HG03378 (cell line): ENCODE data around the gene APRT.

Source experiments
- ATAC-seq: cut with Tn5 transposase; IDR thresholded peaks from one replicate; pipeline ENCODE4 v1.9.1; 2021; ENCODE audit warnings: mild to moderate bottlenecking, moderate library complexity; ENCODE audit not compliant: unreplicated experiment

The APRT gene, protein sequence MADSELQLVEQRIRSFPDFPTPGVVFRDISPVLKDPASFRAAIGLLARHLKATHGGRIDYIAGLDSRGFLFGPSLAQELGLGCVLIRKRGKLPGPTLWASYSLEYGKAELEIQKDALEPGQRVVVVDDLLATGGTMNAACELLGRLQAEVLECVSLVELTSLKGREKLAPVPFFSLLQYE

DNA sequence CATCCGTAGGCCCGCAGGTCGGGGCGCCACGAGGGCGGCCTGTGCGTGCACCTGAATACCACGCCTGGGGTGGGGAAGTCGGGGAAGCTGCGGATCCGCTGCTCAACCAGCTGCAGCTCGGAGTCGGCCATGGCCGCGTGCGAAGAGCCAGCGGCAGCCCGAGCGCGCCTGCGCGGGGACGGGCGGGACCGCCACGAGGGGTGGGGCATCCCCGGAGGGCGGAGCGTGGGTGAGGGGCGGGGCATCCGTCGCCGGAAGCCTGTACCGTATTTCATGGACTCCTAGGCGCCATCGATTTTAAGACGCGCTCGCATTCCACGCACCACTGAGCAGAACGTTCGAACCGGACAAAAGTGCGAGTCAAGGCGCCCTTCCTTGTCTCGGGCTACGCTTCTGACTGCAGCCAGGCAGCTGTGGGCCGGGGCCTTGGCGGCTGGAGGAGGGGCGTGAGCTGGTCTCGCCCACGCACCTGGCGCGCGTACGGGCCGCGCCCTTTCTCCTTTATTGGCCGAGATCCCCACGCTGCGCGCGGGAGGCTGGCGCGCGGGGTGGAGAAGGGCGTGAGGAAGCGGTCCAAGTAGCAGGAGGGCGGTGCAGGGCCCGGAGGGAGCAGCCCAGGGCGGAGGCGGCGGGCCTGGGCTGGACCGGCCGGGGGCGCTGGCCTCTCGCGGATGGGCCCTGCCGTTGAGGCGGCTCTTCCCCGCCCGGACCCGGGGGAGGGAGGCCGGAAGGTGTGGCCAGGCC lies at the start of gene APRT:
TSS of gene APRT (minus strand) at position 160 of the 744 bp plus-strand sequence. CDS start at position 131, 29 bp downstream.
- peak; percentile 52 for ATAC-seq

DNA sequence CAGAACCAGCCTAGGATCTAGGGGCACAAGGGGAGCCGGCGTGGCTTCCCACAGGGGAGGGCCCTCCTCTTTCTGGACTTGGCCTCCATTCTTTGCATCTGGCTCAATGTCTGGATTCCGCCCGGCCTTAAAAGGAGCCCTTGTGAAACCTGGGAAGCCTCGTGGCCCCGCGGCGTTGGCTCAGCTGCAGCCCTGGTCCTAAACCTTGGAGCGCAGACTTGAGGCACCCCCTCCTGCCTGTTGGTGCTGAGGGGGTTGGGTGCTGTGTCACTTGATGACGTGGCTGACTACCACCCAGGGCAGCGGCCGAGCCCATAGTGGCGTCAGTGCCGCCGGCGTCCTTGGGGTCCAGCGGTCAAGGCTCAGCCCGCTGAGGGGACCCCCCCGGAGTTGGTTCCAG lies 49.6 kb upstream of the APRT start:
- ATAC-seq = no peak

DNA sequence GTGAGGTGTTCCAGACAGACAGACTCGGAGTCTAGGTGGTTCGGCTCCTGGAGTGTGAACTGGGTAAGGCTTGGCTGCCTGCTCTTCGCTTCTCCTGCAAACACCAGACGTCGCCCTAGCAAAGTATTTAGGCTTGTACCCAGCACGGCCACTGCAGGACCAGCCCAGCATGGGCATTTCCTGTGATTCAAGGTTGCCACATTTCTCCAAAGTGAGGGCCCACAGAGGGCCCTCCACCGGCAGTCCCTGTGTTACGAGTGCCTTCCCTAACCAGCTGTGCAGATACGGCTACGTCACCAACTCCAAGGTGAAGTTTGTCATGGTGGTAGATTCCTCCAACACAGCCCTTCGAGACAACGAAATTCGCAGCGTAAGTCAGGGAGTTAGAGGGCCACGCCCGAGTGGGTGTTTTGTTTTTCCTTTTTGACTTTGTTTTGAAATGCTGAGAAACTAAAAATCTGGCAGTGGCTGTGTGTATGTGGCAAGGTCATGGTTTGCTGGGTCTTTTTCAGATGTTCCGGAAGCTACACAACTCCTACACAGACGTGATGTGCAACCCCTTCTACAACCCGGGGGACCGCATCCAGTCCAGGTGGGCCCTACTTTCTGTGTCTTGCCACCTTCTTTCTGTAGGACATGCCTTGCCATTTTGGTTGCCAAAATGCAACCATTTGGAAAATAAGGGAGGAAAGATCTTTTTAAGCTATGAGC lies 47.8 kb upstream of the APRT start:
- ATAC-seq = no peak

DNA sequence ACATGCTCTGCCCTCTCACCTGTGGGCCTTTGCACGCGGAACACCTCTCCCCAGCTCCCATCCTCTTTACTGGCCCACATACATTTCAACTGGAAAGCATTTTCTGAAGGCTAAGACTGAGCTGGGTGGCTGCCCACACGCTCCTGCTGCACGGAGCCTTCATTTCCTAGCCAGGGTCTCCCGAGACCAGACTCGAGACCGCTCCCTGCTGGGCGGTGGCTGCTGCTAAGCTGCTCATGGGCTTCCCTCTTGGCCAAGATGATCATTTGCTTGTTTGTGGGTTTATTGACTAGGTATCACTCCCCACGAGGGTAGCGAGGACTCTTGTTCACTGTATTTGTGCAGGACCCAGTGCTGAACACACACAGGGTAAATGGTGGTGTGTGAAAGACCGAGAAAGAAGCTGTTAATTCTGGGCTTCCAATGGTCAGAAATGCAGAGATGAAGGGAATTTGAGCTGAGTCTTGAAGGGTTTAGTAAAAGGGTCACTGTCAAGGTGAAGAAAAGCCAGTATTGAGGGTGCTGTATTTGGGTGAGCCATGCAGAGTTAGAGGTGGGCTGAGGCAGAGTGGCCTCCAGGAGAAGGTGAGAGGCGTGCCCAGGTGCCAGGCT lies 46.1 kb upstream of the APRT start:
- ATAC-seq = peak; percentile 44

DNA sequence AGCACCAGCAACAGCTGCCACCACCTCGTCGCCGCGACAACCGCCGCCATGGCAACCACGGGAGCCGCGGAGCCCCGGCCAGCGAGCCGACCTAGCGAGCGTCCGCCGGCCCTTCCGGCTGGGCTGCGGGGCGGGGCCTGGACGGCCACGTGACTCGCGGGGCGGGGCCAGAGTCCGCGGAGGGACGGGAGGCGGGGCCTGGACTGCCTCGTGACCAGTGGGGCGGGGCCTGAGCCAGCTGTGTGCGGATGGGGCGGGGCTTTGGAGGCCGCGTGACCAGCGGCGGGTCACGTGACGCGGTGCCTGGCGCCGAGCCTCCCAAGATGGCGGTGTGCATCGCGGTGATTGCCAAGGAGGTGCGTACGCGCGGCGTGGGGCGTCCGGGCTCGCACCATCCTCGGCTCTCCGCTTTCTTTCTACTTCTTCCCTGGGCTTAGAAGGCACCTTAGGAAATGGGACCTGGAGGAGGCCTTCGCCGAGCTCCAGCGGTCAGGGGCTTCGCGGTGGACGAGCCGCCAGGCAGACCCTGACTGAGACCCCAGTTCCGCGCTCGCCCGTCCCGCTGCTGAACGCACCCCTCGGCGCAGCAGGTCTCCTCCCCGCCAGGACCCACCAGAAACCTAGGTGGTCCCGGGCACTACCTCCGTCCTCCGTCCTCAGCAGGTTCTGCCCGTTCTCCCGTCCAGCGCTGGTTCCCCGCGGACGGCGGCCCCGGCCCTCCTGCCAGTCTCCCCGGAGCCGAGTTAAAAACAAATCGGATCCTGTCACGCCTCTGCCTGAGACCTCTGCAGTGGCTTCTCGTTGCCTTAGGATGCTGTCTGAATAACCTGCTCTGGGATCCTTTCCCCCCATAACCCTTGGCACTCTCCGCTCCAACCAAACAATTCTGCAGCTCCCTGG lies 45.4 kb upstream of the APRT start, which contains the start of the genes GALNS and TRAPPC2L:
TSS of gene GALNS (minus strand) at position 120 of the 900 bp plus-strand sequence. CDS start at position 50, 70 bp downstream.
TSS of gene TRAPPC2L (plus strand) at position 300 of the 900 bp plus-strand sequence. CDS start at position 324, 24 bp downstream.
- ATAC-seq = peak; percentile 54

DNA sequence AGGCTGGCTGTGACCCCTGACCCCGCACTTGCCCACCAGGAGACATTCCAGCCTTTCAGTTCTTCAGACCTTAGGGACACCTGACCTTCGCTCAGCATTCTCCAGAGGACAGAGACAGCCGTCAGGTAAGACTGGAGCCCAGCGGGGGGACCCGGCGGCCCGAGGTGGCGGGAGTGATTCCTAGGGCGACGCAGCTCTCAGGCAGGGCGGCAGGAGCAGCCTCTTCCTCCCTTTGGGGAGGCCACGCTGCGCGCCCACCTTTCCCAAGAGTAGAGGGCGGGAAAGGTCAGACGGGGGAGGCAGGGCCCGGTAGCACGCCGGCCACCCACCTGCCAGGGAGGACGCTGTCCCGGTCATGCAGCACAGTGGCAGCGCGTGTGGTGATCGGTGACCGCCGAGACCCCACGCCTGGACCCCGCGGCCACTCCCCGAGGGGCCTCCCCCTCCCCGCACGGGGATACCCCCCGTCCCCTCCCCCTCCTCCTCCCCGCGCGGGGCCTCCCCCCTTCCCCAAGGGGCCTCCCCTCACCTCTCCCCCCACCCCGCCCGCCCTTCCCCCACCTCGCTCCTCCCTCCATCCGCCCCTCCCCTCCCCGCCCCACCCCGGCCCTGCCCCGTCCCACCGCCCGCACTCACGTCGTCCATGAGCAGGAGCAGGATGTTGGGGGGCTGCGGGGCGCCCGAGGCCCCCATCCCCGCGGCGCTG lies 44.5 kb upstream of the APRT start:
- peak; percentile 8 for ATAC-seq

DNA sequence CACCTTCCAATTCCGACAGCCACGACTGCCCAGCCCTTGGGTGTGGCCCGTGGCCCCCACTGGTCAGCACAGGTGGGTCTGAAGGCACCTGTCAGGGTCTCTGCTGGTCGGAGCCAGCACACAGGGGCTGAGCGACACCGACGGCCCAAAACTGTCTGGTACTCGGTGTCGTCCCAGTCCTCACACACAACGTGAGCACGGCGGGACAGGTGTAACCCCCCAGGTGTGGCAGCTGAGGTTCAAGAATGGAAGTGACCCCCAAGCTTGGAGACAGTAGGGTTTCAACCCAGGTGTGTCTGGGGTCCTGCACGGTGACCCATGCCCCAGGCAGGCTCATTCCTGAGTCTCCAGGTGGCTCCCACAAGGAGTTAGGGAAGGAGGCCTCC lies 44.0 kb upstream of the APRT start:
- no peak for ATAC-seq

DNA sequence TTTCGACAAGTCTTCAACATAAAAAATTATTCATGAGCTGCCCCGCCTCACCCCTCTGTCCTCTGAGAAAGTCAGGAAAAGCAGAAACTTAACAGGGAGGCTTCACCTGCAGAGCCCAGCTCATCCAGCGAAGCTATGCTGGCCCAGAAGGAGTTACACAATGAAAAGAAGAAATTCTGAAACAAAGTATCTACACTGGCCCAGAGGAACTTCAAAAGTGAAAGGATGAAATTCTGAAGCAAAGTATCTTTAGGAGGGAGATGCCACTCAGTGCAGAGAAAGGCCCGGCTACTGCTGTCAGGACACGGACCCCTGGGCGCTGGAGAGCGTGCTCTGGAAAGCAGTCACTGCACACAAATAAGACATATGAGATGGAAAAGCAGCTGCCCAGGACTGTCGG lies 43.4 kb upstream of the APRT start:
- no peak for ATAC-seq

DNA sequence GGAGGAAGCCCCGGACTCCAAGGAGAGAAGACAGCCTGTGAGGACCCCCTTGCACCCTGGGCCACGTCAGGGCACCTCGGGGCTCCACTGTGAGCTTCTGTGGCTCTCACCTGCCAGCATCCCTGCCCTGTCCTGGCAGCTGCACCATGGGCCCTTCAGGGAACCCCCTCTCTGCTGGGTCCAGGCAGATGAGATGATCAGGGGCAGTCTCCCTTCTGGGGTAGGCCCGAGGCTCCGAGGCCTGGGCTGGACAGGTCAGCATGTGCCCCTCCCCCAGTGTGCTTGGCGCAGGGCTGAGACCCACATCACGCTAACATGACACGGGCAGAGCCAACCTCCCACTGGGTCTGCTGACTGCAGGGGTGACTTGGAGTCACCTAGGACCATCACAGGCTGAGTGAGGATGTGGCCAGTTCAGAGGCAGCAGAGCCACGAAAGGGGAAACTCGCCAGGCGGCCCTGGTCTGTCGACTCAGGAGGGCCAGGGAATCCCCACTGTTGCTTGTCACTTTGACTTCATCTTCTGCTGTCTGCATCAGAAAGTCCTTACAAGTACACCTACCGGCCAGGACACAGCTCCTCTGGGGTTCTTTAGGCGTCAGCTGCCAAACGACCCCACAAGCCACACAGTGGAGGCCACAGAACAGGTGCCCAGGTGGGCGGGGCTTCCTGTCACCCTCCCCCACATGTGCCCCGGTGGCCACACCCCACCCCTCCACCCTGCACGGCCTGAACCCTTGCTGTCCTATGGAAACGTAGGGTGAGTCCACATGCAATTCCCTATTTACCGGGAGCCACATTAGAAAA lies 42.8 kb upstream of the APRT start:
- ATAC-seq = no peak

DNA sequence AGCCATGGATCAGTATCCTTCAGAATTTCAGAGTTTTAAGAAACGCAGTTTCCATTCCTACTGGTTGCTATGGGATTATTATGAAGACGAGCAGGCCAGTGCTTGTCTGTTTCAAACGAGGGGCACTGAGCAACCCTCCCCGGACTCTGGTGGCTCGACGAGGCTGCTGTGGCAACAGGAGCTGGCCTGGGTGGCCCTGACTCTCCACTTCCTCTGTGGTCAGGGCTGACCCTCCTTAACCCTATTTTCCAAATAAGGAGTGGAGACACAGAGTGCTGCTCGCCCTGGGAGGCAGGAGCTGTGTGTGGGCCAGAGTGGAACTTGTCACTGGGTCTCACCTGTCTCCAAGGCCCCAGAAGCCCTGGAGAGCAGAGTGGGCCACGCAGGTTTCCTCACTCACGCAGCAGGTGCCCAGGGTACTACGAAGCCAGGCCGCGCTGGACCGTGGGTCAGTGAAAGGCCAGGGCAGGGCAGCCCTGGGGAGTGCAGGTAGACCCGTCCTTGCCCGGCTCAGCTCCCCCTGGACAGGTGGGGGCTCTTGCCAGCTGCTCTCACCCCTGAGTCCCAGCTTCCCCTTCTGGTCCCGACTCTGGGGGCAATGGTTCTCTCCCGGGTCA lies 41.7 kb upstream of the APRT start:
- no peak for ATAC-seq

DNA sequence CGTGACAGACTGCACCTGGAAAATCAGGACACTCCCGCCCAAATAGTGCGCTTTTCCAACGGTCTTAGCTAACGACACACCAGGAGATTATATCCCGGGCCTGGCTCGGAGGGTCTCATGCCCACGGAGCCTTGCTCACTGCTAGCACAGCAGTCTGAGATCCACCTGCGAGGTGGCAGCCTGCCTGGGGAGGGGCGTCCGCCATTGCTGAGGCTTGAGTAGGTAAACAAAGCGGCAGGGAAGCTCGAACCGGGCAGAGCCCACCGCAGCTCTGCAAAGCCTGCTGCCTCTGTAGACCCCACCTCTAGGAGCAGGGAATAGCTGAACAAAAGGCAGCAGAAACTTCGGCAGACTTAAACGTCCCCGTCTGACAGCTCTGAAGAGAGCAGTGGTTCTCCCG lies 39.9 kb upstream of the APRT start:
- no peak for ATAC-seq

DNA sequence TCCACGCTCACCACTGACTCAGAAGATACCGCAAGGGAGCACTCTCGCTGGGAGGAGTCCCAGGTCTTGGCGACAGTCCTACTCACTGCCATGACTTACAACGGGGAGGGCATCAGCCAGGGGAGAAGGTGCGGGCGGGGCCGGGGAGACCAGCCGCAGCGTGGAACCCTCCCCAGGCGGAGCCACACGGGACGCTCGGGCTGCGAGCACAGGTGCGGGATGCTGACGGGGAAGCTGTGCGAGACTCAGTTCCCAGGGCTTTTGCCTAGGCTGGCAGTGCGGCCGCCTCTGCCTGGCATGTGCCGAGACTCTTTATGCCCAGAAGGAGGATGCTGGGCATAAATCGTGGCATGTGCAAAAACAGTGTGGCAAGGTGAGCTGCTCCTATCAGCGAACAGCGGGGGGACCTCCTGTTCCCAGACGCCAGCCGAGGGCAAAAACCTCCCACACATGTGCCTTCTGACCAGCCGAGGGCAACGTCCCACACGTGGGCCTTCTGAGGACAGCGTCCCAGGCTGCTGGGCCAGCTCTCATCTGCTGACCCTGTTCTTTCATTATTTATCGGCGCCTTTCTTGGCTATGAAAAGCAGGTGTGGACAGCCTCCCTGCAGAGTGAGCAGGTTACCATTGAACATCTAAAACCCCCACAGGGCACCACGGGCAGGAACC lies 38.9 kb upstream of the APRT start:
- ATAC-seq = no peak

DNA sequence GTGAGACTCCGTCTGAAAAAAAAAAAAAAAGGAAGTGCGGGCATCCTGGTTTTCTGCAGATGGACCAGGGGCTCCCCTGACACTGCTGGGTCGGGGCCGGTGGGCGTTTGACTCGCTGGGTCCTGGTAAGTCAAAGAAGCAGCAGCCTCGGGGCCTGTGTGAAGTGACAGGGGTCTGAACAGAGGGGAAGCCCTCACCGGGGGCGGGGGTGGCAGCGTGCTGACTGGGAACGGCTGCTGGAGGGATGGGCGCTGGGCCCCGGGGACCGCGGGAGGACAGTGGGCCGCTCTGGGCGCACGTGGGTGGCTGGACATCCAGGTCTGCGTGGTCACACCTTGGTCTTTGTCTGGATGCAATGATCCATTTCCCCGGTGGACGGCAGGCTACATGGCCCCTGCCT lies 36.8 kb upstream of the APRT start:
- ATAC-seq = no peak

DNA sequence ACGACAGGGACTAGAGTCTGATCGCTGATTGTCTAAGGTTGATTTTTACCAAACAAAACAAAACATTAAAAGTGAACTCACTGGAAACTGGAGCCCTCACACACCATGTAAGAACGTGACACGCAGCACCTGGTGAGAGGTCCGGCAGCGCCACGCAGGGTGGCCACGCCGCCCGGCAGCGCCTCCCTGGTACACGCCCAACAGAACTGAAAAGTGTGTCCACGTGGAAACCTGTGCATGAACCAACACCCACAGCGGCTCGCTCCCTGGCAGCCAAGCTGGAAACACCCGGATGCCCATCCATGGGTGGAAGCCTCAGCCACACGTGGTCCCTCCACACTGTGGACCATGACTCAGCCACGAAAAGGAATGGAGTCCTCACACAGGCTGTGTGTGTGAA lies 35.9 kb upstream of the APRT start:
- no peak for ATAC-seq

DNA sequence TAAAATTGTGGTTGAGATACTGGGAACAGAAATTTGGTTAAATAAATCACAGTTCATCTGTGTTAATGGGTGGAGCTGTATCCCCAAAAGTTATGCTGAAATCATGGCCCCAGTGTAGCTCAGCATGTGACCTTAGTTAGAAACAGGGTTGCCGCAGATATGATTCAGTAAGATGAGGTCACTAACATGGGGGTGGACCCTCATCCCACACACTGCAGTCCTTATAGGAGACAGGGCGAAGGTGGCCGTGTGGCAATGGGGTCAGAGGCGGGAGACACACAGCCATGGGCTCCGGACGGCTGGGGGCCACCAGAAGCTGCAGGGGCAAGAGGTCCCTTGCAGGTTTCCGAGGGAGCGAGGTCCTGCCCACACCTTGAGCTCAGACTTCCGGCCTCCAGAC lies 34.4 kb upstream of the APRT start:
- ATAC-seq = no peak

DNA sequence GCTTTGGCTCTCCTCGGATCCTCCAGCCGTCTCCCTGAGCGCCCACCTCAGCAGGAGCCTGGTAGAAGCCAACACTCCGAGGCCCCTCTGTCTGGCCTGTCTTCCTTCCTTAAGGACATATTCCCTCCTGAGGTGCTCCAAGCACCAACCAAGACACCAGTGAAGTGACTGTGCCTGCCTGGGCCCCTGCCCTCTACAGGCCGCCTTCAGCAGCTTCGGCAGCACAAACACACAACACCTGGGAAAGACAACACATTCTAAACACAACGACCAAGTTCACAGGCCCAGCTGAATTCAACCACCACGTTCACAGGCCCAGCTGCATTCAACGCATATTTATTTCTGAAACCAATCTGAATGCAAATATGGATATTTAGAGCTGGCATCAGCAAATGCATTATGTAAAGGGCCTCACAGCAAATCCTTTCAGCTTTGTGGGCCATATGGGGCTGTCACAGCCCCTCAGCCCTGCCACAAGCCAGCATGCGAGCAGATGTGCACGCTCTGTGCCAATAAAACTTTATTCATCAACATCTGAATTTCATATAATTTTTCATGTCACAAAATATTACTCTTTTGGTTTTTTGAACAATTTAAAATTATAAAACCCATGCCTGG lies 32.8 kb upstream of the APRT start:
- no peak for ATAC-seq

DNA sequence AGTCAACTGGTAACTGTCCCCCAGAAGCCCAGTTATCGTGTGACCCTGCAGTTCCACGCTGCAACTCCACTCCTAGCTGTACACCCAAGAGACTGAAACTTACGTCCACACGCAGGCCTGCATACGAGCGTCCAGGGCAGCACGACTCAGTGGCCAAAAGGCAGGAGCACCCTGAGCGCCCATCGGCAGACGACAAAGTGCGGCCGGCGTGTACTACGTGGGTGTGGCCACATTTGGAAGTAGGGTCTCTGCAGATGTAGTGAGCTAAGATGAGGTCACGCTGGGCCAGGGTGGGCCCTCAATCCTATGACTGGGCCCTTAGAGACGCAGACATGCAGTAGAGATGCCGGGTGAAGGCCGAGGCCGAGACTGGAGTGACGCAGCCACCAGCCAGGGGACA lies 31.5 kb upstream of the APRT start:
- no peak for ATAC-seq

DNA sequence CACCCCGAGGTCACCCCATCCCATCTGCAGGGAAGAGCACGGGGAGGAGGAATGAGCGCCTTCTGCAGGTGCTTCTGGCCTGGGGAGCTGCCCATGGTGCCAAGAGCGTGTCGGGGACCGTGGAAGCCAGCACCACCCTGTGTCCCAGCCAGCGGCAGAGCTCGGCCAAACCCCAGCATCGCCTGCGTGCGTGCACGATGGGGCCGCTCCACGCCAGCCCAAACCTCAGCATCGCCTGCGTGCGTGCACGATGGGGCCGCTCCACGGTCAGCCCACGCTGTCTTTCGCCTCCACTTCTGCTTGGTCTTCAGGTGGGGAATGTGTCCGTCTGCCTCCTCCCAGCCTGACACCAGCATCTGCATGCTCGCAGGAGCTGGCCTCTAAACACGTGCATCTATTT lies 31.1 kb upstream of the APRT start:
- no peak for ATAC-seq
